Measurements from ENCODE around the gene MYMK.

DNA sequence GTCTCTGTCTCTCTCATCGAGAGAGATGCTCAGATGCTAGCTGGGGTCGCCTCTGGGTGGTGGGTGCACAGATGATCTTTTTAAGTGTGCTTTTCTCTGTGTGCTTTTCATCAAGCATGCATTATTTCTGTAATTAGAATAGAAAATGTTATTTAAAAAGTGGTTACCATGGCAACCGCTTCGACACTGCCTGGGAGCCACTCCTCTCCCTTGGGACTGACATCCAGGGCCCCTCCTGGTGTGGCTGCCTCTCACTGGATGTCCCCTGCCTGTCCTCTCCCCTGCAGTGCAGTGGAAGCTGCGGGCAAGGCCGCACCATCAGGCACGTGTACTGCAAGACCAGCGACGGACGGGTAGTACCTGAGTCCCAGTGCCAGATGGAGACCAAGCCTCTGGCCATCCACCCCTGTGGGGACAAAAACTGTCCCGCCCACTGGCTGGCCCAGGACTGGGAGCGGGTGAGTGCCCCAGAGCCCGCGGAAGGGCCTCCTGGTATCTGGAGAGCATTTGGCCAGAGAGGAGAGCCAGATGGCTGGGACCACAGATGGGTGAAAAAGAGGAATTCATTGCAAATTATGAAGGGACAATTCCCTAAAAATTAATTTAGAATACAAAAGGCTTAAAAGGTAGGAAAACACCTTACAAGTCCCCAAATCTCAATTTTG is 44.5 kb upstream of the MYMK start:
- TF ChIP-seq YY1 (IDR thresholded peaks at IDR 0.05; ENCODE audit: insufficient read depth, insufficient read length) (no peak), SUZ12 (IDR thresholded peaks at IDR 0.05; ENCODE audit: extremely low read depth, insufficient read depth, insufficient read length) (no peak), ZNF274 (IDR thresholded peaks at IDR 0.05; ENCODE audit: low read depth, low read length) (no peak)

Data from NT2/D1 (cell line).